SHP77 (cell line): ENCODE measurements around the gene ACOT7.
"Not testable (repeated sequence)": the region's sequence is repeated elsewhere in the genome, so short reads cannot be mapped to it uniquely, and the experiment has no call there.

ENCODE experiments used
- DNase-seq, 2 experiments: peaks; one replicate each; lab custom pipeline; 2025; lab: John Stamatoyannopoulos, UW

Gene ACOT7

GRCh38 chr1:6393400-6394187 is at the start of gene ACOT7:
Gene ACOT7 (minus strand): TSS chr1:6393767. CDS start chr1:6393399, 368 bp downstream.
- peak; percentile 73 to 86 for DNase-seq

GRCh38 chr1:6441586-6441985 is 48.0 kb upstream of the ACOT7 start:
- DNase-seq: no peak

- DNase-seq: no peak
Measured at GRCh38 chr1:6440198-6441126, 46.9 kb upstream of the ACOT7 start.

- peak; percentile 34 to 36 for DNase-seq
Measured at GRCh38 chr1:6438047-6438525, 44.5 kb upstream of the ACOT7 start.

- peak in 1 of 2 experiments; percentile 23 for DNase-seq
Measured at GRCh38 chr1:6437012-6437700, 43.6 kb upstream of the ACOT7 start.

- not testable (repeated sequence) for DNase-seq
Measured at GRCh38 chr1:6436277-6436676, 42.7 kb upstream of the ACOT7 start.

- no peak for DNase-seq
Measured at GRCh38 chr1:6435547-6435946, 42.0 kb upstream of the ACOT7 start.

GRCh38 chr1:6435129-6435528 is 41.6 kb upstream of the ACOT7 start:
- DNase-seq: no peak

- no peak for DNase-seq
Measured at GRCh38 chr1:6434186-6434585, 40.6 kb upstream of the ACOT7 start.

- DNase-seq: not testable (repeated sequence)
Measured at GRCh38 chr1:6431645-6432579, 38.3 kb upstream of the ACOT7 start.

- DNase-seq: not testable (repeated sequence)
Measured at GRCh38 chr1:6429660-6430411, 36.3 kb upstream of the ACOT7 start.

- DNase-seq: not testable (repeated sequence)
Measured at GRCh38 chr1:6428453-6428852, 34.9 kb upstream of the ACOT7 start.

GRCh38 chr1:6427441-6428390 is 34.1 kb upstream of the ACOT7 start:
- no peak for DNase-seq

GRCh38 chr1:6426972-6427350 is 33.4 kb upstream of the ACOT7 start:
- no peak for DNase-seq

GRCh38 chr1:6426277-6426971 is 32.9 kb upstream of the ACOT7 start:
- DNase-seq: no peak

GRCh38 chr1:6425658-6426057 is 32.1 kb upstream of the ACOT7 start:
- no peak for DNase-seq

GRCh38 chr1:6424619-6425593 is 31.3 kb upstream of the ACOT7 start, which contains the start of gene ESPN:
Gene ESPN (plus strand): TSS chr1:6424776. CDS start chr1:6424956, 180 bp downstream.
- no peak for DNase-seq
